ENCODE measurements around the gene HLA-DQB1. TPM values are rescaled to one million over a fixed set of nuclear protein-coding genes. Genes with fewer than 3 reads are reported as not detected.

HLA-DQB1 gene
- total RNA-seq, 1 donor from 2014 or later: 5.1 TPM

DNA sequence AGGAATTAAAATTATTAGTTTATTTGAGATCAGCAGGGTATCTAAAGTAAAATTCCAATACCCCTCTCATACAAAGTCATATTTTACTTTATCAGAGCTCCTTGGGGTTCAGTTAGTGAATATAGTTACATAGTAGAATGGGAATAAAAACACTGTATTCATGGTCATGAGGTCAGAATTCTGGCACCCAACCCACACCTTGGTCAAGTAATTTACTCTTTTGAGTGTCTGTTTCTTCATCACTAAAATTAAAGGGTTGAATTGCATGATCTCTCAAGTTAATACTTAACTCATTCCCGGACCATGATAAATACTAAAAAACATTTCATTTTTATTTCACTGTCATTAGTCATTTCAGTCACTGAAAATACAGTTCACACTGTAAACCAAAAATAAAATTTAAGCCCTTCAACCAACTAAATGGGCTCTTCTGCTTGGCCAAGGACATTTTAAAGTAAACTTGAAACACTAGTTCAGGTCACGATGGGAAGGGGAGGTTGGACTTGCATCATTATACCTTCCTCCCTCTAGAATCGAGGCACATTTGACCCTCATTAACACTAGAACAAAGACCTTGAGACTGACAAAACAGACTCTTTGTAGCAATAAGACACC, 55.7 kb downstream of the HLA-DQB1 start:
- TF ChIP-seq, protein P1, sequence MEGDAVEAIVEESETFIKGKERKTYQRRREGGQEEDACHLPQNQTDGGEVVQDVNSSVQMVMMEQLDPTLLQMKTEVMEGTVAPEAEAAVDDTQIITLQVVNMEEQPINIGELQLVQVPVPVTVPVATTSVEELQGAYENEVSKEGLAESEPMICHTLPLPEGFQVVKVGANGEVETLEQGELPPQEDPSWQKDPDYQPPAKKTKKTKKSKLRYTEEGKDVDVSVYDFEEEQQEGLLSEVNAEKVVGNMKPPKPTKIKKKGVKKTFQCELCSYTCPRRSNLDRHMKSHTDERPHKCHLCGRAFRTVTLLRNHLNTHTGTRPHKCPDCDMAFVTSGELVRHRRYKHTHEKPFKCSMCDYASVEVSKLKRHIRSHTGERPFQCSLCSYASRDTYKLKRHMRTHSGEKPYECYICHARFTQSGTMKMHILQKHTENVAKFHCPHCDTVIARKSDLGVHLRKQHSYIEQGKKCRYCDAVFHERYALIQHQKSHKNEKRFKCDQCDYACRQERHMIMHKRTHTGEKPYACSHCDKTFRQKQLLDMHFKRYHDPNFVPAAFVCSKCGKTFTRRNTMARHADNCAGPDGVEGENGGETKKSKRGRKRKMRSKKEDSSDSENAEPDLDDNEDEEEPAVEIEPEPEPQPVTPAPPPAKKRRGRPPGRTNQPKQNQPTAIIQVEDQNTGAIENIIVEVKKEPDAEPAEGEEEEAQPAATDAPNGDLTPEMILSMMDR (conservative IDR thresholded peaks at IDR 0.05): no peak
- no peak for DNase-seq (ENCODE audit: extremely low spot score, unreplicated experiment)

DNA sequence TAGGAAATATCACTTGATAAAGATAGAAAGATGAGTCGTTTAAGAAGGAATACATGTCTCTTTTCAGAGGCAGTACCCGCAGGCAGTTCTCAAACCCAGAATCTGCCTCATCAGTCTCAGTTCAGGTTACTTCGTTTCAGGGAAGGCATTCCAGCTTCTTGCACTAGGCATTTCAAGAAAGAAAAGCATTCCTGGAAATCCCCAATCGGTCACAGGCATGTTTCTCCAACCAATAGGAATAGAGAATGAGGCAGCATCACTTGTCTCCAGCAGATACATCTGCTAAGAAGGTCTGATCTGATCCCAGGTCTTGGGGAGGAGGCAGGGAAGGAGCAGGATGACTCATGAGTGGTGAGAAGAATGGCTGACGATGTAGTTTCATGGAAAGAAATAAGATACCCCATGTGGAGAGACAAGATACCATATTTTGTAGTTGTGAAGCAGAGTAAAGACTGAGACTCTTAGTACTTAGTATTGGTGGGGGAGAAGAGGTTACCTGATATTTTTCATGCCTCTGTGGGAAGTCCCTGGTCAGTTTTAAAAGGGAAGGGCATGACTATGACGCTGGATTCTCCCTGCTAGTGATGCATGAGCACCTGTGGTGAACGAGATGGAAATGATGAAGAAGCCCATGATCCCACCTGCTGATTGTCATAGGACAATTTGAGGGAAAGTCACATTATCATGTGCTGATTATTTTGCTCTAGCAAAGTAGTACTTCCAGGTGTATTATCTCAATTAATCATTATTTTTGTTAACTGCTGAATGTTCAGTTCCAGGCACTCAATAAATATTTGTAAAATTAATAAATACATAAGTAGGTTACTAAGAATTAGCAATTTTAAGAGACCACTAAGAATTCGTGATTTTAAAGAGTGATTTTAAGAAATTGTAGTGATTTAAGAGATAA, 56.5 kb downstream of the HLA-DQB1 start:
- Mint-ChIP-seq H3K9me3 (no peaks in the 10 kb centered on the region), H3K36me3 (no peaks in the 10 kb centered on the region), H3K27me3 (peaks cover 3% of the 10 kb centered on the region), H3K27ac (no peak overlapping the region), H3K4me3 (no peak overlapping the region), H3K4me1 (ENCODE audit: unreplicated experiment) (no peaks in the 10 kb centered on the region)
- TF ChIP-seq, protein P1 (conservative IDR thresholded peaks at IDR 0.05): no peak
- DNase-seq (ENCODE audit: extremely low spot score, unreplicated experiment): peak; percentile 72

More for the DNA sequence above, 55.7 kb downstream of the HLA-DQB1 start:
- Mint-ChIP-seq H3K27me3 (peaks cover 3% of the 10 kb centered on the region), H3K4me1 (ENCODE audit: unreplicated experiment) (no peaks in the 10 kb centered on the region), H3K9me3 (no peaks in the 10 kb centered on the region), H3K36me3 (no peaks in the 10 kb centered on the region), H3K27ac (no peak overlapping the region), H3K4me3 (no peak overlapping the region)

Other genes with a start within 250 kb of the HLA-DQB1 start
- gene HLA-DRA, start 226.8 kb downstream of the HLA-DQB1 start, total RNA-seq (ENCODE audit: low replicate concordance): 1.4 and 2.1 TPM in 2 replicates
- 9.2 and 22.1 TPM in 2 replicates for gene HLA-DRB5, start 136.4 kb downstream of the HLA-DQB1 start, total RNA-seq (ENCODE audit: low replicate concordance)
- gene HLA-DRB1, start 76.8 kb downstream of the HLA-DQB1 start, total RNA-seq (ENCODE audit: low replicate concordance): 24.3 and 88.9 TPM in 2 replicates
- gene HLA-DQA1, start 29.3 kb downstream of the HLA-DQB1 start, total RNA-seq (ENCODE audit: low replicate concordance): not detected in 2 replicates
- gene HLA-DQA2, start 74.7 kb upstream of the HLA-DQB1 start, total RNA-seq (ENCODE audit: low replicate concordance): not detected in 2 replicates
- gene HLA-DQB2, start 96.9 kb upstream of the HLA-DQB1 start, total RNA-seq (ENCODE audit: low replicate concordance): not detected in 2 replicates
- gene HLA-DOB, start 150.3 kb upstream of the HLA-DQB1 start, total RNA-seq (ENCODE audit: low replicate concordance): 0.88 TPM in 1 of 2 replicates, not detected in the other
- 22.0 and 49.7 TPM in 2 replicates for gene TAP2, start 172.1 kb upstream of the HLA-DQB1 start, total RNA-seq (ENCODE audit: low replicate concordance)
- gene PSMB8, start 177.4 kb upstream of the HLA-DQB1 start, total RNA-seq (ENCODE audit: low replicate concordance): 17.3 and 36.8 TPM in 2 replicates
- 16.7 and 38.4 TPM in 2 replicates for gene TAP1, start 187.0 kb upstream of the HLA-DQB1 start, total RNA-seq (ENCODE audit: low replicate concordance)
- gene PSMB9, start 187.5 kb upstream of the HLA-DQB1 start, total RNA-seq (ENCODE audit: low replicate concordance): 5.7 and 16.9 TPM in 2 replicates

Measured in type B pancreatic cell (in vitro differentiated cells).